GM19035 (cell line): ENCODE measurements around the gene BRSK2.
"Not testable (repeated sequence)": the region's sequence is repeated elsewhere in the genome, so short reads cannot be mapped to it uniquely, and the experiment has no call there.

ENCODE experiments used
- ATAC-seq: cut with Tn5 transposase; IDR thresholded peaks from one replicate; pipeline ENCODE4 v1.9.1; 2021; ENCODE audit not compliant: unreplicated experiment

BRSK2 gene

DNA sequence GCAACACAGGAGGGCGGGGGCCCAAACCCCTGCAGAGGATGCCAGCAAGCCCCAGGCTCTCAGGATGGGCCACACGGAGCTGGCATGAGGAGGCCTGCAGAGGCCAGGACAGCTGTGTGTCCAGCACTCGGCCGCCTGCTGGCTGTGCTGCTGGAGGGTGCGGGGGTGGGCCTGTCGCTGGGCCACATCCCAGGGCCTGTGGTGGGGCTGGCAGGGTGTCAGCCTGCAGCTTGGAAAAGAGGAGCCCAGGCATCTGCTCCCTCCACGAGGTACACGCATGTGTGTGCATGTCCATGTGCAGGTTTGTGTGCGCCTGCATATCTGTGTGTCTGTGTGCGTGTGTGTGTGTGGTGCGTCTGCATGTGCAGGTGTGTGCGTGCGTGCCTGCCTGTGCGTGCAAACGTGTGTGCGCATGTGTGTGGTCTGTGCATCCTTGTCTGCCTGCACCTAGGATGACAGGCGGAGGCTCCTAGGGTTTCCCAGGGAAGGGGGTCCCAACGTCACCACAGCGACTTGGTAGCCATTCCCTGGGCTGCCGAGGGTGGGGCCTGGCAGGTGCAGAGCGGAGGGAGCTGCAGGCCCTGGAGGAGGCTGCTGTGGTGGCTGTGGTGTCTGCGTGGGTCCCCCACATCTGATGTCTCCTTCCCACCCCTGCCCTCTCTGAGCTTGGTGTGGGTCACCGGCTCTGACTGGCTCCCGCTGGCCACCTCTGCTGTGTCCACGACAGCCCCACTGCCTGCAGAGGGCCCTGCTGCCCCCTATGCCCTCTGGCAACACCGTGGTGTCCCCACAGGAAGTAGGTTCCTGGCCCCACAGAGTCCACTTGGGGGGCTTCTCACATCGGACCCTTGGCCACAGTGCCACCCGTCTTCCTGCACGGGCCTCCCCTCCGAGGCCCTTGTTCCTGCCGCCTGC, 17.1 kb downstream of the BRSK2 start:
- ATAC-seq, result no peak

DNA sequence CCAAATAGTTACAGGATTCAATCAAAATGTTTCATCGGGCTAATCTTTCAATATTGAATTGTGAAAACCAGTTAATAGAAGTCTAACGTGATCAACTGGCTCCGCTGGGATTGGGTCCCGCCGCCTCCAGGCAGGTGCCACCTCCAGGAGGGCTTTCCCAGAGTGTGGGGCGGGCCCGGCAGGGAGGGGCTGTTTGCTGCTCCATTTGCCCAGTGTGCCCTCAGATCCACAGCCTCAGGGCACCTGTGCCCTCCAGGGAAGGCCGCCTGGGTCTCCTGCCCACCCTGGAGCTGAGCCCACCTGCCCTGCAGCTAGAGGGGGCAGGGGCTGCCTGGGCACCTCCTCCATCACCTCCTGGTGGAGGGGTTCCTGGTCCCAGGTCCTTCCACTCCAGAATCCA, 17.9 kb downstream of the BRSK2 start:
- ATAC-seq, result no peak

DNA sequence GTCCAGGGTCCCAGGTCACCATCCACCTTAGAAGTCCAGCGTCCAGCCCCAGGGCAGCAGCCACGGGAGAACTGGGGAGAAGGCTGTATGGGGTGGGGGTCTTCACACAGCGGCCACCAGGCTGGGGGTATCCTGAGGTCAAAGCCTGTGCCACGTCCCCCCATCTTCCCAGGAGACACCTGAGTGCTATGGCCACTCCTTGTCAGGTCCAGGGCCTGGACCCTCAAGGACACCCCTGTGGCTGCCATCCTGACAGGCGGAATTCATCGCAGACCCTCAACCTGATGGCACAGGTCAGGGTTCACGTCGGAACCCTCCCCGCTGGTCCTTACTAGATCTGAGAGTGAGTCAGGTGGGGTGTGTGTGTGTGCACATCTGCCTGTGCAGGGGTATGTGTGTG, 18.6 kb downstream of the BRSK2 start:
- no peak for ATAC-seq

GRCh38 chr11:1409108-1409851, 19.5 kb downstream of the BRSK2 start:
- ATAC-seq, result no peak

DNA sequence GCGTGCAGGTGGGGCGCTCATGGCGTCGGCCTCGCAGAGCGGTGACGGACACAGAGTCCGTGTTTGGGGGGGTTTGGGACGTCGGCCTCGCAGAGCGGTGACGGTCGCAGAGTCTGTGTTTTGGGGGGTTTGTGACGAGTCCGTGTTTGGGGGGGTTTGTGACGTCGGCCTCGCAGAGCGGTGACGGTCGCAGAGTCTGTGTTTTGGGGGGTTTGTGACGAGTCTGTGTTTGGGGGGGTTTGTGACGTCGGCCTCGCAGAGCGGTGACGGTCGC, 20.1 kb downstream of the BRSK2 start:
- not testable (repeated sequence) for ATAC-seq

GRCh38 chr11:1410366-1411291, 20.9 kb downstream of the BRSK2 start:
- ATAC-seq, result no peak

DNA sequence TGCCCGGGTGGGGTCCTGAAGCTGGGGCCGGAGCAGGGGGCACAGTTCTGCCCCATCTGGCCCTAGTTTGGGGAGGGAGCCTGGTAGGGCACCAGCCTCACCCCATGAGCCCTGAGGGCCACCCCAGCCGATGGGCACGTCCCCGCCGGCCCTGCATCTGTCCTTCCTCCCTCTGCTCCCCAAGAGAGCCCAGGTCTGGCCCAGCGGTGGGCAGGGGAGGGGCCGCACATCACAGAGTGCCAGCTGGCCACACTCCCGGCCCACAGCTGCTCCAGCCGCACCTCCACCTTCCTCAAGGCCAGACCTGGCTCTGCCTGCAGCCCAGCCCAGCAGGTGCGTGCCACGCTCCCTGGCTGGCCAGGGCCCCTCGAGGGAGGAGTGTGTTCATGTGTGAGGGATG, 21.6 kb downstream of the BRSK2 start:
- no peak for ATAC-seq

- not testable (repeated sequence) for ATAC-seq
Measured at GRCh38 chr11:1411739-1412138, 22.0 kb downstream of the BRSK2 start.

DNA sequence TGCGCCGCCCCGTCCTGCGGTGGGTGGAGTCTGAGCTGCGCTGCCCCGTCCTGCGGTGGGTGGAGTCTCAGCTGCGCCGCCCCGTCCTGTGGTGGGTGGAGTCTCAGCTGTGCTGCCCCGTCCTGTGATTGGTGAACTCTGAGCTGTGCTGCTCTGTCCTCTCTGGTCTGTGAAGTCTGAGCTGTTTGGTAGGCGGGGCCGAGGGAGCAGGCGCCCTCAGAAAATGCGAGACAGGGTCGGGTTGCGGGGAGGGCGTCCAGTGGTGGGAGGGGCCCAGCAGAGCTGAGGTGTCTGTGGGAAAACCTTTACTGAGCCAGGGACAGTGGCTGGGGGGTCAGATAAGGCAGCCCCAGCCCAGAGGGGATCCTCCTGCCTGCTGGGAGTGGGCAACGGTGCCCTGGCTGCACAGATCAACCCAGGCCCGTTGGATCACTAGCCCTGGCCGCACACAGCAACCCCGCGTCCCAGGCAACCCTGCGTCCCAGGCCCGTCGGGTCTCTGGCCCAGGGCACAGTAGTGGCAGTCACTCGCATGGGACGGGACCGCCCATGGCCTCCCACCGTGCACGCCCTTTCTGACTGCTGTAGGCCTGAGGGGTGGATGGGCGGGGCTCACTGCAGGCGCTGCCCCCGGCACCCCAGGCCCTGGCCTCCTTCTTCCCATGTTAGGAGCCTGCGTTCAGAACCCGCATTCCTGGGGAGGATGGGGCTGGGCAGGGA, 22.8 kb downstream of the BRSK2 start:
- no peak for ATAC-seq

DNA sequence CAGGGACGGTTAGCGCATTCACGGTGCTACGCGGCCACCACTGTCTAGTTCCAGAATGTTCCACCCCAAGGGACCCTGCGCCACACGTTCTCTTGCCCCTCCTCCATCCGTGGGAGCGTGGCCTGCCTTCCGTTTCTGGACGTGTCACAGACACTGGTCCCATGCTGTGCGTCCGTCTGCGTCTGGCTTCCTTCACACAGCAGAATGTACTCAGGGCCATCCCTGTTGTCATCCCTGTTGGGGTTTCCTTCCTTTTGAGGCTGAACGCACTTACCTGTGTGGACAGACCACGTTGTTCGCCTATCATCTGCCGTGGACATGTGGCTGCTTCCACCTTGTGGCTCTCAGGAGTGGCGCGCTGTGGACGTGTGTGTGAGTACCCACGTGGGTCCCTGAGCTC, 24.9 kb downstream of the BRSK2 start:
- ATAC-seq, result no peak

DNA sequence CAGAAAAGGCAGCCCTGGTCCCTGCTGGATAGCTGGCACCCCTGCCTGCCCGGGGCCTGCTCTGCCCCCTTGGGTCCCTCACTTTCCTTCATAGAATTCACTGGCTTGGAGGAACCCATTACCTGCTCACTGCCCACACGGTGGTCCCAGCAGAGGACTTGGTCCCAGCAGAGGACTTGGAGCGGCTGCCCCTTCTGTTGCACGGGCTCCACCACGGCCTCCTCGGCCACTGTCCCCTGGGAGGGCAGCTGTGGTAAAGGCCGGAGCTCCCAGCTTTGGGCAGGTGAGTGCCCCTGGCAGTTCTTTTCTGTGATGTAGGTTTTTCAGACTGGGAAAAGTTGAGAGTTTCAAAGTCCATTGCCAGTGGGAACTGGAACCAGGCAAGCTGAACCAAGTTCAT, 25.9 kb downstream of the BRSK2 start:
- ATAC-seq, result no peak

GRCh38 chr11:1418192-1418795, 28.6 kb downstream of the BRSK2 start:
- not testable (repeated sequence) for ATAC-seq

DNA sequence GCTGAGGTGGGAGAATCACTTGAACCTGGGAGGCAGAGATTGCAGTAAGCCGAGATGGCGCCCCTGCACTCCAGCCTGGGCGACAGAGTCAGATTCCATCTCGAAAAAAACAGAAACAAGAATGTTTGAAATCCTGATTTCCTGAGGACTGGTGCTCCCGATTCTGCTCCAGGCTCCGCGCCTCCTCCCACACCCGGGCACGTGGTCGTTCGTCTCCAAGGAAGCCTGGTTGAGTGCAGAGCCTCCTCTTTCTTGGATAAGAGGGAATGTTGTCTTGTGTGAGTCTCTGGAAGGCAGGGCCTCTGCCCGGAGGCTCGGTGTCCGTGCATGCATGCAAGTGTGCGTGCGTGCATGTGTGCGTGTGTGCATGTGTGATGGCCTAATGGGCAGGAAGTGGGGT, 30.1 kb downstream of the BRSK2 start:
- ATAC-seq, result no peak

DNA sequence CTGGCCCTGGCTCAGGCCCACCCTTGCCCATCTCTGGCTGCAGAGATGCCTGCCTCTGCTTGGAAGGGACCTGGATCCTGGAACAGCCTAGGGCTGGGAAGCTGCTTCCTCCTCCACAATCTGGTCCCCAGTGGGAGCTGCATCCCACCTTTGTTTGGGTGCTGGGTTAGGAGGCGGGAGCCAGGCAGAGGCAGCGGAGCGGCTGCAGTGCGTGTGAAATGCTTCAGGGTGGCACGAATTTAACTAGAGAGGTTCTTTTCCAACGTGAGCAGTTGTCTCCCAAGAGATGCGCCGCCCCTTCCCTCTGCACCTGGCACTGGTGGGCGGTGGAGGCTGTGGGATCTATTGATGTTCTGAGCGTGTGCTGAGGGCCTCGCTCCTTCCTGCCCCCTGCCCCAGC, 31.6 kb downstream of the BRSK2 start:
- no peak for ATAC-seq

DNA sequence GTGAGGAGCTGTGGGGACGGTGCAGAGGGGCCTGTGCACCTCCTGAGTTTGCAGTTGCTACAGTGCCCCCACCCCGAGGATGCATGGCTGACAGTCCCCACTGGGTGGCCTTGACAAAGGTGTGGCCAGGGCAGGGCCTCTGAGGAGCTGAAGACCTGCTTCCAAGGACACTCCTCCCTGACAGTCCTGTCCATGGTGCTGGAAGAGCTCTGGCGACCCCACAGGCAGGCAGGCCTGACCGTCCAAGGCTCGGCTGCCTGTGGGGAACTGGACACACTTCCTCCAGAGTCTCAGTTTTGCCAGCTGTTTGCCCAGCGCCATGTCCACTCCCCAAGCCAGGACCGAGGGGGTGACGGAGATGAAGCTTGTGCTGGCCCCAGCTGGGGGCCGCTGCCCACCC, 32.7 kb downstream of the BRSK2 start:
- ATAC-seq, result no peak

DNA sequence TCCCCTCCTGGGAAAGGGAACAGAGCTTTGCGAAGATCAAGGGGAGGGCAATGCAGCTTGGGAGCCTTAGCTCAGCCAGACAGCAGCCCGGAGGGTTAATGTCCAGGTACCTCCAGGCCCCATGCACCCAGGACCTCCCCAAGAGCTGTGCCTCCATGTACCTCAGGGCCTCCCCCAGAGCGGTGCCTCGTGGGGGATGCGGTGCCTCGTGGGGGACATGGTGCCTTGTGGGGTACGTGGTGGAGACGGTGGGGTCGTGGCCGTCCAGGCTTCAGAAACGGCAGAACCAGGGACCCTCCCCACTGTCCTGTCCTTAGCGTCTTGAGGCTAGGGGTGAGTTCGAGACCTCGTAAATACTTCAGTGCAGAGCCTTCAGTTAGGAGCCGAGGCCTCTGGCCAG, 33.2 kb downstream of the BRSK2 start:
- ATAC-seq, result no peak

DNA sequence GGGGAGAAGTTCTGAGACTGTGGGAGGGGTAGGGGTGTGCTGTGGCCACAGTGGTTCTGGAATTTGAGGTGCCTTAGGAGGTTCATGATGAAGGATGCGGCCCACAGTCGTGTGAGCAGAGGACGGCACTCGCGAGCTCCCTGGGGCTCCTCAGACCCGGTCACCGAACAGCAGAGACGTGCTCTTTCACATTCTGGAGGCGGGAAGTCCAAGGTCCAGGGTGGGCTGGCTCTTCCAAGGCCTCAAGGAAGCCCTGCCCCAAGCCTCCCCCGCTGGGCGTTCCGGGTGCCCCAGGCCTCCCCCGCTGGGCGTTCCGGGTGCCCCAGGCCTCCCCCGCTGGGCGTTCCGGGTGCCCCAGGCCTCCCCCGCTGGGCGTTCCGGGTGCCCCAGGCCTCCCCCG, 33.7 kb downstream of the BRSK2 start:
- not testable (repeated sequence) for ATAC-seq

DNA sequence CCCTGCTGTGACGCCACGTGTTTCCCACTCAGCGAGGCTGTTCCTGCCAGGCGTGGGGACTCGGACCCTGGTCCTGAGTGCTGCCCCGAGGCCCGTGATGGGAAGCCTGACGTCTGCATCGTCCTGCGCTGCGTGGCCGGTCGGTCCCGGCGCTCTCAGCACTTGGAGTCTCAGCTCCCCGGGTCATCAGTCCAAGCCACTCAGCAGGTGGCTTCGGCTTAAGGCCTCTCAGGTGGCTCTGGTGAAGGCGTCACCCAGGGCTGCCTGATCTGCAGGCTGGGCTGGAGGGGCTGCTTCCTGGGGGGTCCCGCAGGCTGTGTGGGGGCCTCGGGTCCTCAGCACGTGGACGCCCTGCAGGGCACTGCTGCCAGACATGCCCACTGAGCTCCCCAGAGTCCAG, 35.3 kb downstream of the BRSK2 start:
- ATAC-seq, result no peak

DNA sequence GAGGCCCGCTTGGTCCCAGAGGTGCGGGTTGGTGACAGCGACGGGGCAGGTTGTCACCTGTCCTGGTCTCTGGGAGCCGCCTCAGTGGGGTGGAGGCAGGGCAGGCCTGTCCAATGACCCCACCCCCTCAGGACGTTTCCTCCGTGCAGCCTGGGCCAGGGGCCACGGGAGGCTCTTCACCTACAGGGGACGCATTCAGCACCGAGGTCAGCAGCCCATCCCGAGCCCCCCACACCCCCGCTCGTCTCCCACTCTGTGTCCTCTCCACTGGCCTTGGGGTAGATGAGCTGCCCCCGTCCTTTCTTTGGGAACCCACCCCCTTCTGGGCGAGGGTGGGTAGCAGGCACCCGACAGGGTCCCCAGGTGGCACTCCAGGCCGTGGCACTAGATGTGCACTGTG, 35.7 kb downstream of the BRSK2 start:
- no peak for ATAC-seq

DNA sequence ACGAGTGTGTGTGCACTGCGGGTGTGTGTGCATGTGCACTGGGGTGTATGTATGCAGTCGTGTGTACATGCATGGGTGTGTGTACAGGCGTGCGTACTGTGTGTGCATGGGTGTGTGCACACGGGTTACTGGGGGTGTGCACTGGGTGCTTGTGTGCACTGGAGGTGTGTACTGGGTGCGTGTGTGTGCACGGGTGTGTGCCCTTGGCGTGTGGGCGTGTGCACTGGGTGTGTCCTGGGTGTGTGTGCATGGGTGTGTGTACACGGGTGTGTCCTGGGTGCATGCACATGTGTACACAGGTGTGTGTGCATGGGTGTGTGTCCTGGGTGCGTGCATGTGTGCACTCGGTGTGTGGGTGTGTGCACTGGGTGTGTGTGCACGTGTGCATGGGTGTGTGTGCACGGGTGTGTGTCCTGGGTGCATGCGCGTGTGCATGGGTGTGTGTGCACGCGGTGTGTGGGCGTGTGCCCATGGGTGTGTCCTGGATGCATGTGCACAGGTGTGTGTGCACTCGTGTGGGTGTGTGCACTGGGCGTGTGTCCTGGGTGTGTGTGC, 39.1 kb downstream of the BRSK2 start:
- no peak for ATAC-seq
